MCF 10A (cell line): ENCODE measurements around the gene FLAD1. TPM values are rescaled to one million over a fixed set of nuclear protein-coding genes. Genes with fewer than 3 reads are reported as not detected.

Source experiments
- BruUV-seq: library from RNA; stranded (reverse); fragments of 400-500 nt; replicated peaks from 2 replicates; lab custom pipeline; 2021; lab: Mats Ljungman, UMichigan
- CTCF ChIA-PET: fragments of 300-600 bp; sonication (Branson Sonifier 250); formaldehyde crosslinking; extraction: SDS; loops from one replicate; lab custom pipeline; 2021; ENCODE audit warnings: antibody characterized with exemption, inconsistent platforms; lab: Yijun Ruan, JAX
- POLR2A ChIA-PET: fragments of 300-600, 350-650 bp; sonication (Branson Sonifier 250); formaldehyde crosslinking; extraction: SDS; loops from one replicate; lab custom pipeline; 2020; ENCODE audit warnings: antibody characterized with exemption, inconsistent platforms; lab: Yijun Ruan, JAX
- DNase-seq: peaks from one replicate; pipeline ENCODE4 v3.0.0-alpha.2; 2018; ENCODE audit not compliant: unreplicated experiment
- H3K27ac Mint-ChIP-seq: one replicate; pipeline ENCODE4 v1.8.0; 2022; ENCODE audit warnings: mild to moderate bottlenecking, low read depth, mixed read lengths; ENCODE audit not compliant: unreplicated experiment
- H3K27me3 Mint-ChIP-seq: one replicate; pipeline ENCODE4 v1.8.0; 2022; ENCODE audit warnings: mixed read lengths; ENCODE audit not compliant: insufficient read depth, unreplicated experiment
- H3K36me3 Mint-ChIP-seq: one replicate; pipeline ENCODE4 v1.8.0; 2022; ENCODE audit warnings: mild to moderate bottlenecking, moderate library complexity, mixed read lengths; ENCODE audit not compliant: insufficient read depth, unreplicated experiment
- H3K4me1 Mint-ChIP-seq: one replicate; pipeline ENCODE4 v1.8.0; 2022; ENCODE audit warnings: mixed read lengths; ENCODE audit not compliant: insufficient read depth, unreplicated experiment
- H3K4me3 Mint-ChIP-seq: one replicate; pipeline ENCODE4 v1.8.0; 2022; ENCODE audit warnings: mild to moderate bottlenecking, moderate library complexity, mixed read lengths; ENCODE audit not compliant: unreplicated experiment
- H3K9me3 Mint-ChIP-seq: one replicate; pipeline ENCODE4 v1.8.0; 2022; ENCODE audit warnings: mixed read lengths; ENCODE audit not compliant: unreplicated experiment
- intact Hi-C: fragments of 100-400 bp; cut with micrococcal nuclease; formaldehyde crosslinking; loops from 2 replicates; pipeline ENCODE4 v1.14.1; 2022
- total RNA-seq: library from RNA; stranded (reverse); gene quantifications from 2 replicates; pipeline ENCODE4 v1.2.3, GENCODE V29; 2022
- TF ChIP-seq, protein P1 (sequence below): fragments of 200-600 bp; IDR thresholded peaks from one replicate; pipeline ENCODE4 v1.8.0; 2022; ENCODE audit warnings: antibody characterized with exemption, mild to moderate bottlenecking; ENCODE audit not compliant: unreplicated experiment

Gene FLAD1
- total RNA-seq, 1 experiment from 2014 or later: 91.1 TPM

DNA sequence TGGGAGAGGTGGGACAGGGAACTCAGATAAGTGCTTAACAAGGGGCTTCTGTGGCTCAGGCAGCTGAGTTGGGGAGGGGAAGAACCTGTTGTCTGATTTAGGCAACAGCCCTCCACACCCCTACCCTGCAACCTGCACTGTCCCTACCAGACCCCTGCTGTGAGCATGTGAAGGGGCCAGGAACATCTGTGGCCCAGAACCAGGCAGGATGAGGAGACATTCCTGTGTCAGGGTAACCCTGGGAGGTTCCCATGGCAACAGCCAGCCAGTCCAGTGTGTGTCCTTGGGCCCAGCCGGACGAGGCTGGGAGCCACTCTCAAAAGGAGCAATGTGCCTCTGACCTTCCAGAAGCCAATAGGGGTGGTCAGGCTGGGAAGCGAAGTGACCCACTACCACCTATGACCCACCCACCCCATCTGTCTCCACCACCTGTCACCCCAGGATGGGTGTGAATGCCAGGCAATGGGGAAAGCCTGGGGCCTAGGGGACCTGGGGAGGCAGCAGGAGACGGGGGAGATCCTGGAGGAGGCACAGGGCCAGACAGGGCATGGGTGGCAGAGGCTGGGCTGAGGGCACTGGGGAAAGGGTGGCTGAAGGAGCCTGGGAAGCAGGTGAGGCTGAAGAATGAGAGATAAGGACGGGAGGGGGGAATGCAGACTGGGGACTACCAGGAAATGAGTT, 41.7 kb upstream of the FLAD1 start:
- TF ChIP-seq, protein P1, sequence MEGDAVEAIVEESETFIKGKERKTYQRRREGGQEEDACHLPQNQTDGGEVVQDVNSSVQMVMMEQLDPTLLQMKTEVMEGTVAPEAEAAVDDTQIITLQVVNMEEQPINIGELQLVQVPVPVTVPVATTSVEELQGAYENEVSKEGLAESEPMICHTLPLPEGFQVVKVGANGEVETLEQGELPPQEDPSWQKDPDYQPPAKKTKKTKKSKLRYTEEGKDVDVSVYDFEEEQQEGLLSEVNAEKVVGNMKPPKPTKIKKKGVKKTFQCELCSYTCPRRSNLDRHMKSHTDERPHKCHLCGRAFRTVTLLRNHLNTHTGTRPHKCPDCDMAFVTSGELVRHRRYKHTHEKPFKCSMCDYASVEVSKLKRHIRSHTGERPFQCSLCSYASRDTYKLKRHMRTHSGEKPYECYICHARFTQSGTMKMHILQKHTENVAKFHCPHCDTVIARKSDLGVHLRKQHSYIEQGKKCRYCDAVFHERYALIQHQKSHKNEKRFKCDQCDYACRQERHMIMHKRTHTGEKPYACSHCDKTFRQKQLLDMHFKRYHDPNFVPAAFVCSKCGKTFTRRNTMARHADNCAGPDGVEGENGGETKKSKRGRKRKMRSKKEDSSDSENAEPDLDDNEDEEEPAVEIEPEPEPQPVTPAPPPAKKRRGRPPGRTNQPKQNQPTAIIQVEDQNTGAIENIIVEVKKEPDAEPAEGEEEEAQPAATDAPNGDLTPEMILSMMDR: no peak
- Mint-ChIP-seq H3K4me3 (no peak overlapping the region), H3K27me3 (no peaks in the 10 kb centered on the region), H3K9me3 (no peaks in the 10 kb centered on the region), H3K27ac (peak overlapping the region; percentile 46), H3K4me1 (peaks cover 29% of the 10 kb centered on the region), H3K36me3 (peaks cover 9% of the 10 kb centered on the region)
- BruUV-seq: no TSS peak
- intact Hi-C loops: no loop called here
- POLR2A ChIA-PET: interaction anchor here (0.8 to 6.3 kb wide), 2 partner anchors 30 to 120 kb away, joined by 3 to 146 read pairs; partner anchors contain the start of genes CKS1B and SHC1
- no peak for DNase-seq
- CTCF ChIA-PET: interaction anchor here (1.1 to 5.7 kb wide), 5 partner anchors 9 to 144 kb away, joined by 4 to 45 read pairs (median 5); partner anchors contain the start of genes PBXIP1 and PYGO2

DNA sequence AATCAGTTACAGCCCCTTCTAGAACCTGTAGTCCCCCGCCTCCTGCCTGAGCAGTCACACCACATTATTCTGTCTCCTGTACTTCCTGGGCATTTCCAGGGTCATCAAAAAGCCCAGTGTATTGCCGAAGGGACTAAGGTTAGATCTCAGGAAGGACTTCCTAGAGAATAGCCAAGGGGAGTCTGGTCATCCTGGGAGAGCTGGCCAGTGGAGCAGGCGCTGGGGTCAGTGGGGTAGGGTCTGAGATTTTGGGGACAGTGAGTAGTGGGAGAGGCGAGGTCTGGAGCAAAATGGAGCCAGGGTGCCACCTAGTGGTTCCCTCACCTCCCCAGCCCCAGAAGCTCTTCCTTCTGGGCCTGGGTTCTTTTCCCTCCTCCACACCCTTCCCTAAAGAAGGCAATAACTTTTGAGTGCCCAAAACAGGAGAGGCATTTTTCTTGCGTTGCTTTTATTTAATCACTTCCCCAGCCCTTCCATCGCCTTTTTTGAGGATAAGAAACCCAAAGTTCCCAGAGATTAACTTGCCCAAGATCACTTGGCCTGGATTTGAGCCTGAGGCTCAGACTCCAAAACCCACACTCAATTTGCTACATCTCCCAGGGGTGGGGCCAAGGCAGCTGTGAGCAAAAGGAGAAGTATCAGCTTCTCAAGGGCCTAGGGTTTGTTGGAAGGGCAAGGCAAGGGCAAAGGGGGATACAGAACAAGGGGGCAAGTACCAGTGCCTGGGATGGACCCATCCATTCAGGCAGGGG, 39.3 kb upstream of the FLAD1 start:
- ChIA-PET POLR2A (interaction anchor here (0.5 to 1.9 kb wide), 16 partner anchors 8 to 407 kb away, joined by 3 to 7 read pairs (median 3); no protein-coding TSS in a partner anchor), CTCF (interaction anchor here (0.6 to 2.2 kb wide), 28 partner anchors 23 to 925 kb away, joined by 3 to 14 read pairs (median 5); partner anchors contain the start of gene MTX1)
- peak; percentile 66 for DNase-seq
- intact Hi-C loops: no loop called here
- Mint-ChIP-seq H3K4me3 (no peak overlapping the region), H3K9me3 (no peaks in the 10 kb centered on the region), H3K27ac (no peak overlapping the region), H3K4me1 (peaks cover 12% of the 10 kb centered on the region), H3K36me3 (peaks cover 12% of the 10 kb centered on the region), H3K27me3 (no peaks in the 10 kb centered on the region)
- TF ChIP-seq, protein P1: peak; percentile 91
- no TSS peak for BruUV-seq

DNA sequence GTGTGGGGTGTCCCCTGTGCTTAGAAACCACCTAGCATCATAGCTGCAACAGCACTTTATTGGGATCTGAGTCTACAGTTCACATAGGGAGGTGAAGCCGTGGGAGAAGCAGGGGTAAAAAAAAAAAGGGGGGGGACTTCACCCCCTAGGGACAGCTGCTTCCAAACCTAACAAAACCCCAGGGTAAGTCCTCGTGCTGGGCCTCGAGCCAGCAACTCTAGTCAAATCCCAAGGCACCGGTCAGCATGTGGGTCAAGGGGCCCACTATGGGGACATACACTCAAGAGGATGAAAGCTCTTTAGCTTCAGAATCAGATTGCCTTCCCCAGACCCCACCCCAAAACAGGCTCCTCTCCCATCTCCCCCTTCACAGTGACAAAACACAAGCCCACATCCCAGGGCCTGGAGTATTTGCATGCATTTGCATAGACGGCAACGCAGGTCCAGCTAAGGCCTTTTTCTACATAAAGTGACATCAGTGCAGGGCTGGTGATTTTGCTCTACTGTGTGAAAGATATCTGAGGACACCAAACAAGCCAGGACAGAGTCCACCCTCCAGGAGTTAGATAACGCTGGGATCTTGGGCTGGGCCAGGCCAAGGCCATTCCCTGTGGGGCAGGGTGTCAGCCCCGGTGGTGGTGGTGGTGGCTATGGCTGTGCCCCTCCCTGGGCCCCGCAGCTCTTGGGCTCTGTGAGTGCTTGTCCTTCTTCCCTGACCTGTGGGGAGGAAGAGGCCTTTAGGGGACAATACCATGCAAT, 38.6 kb upstream of the FLAD1 start:
- no peaks in the 10 kb centered on the region for H3K27me3 Mint-ChIP-seq
- peaks cover 7% of the 10 kb centered on the region for H3K4me1 Mint-ChIP-seq
- ChIA-PET CTCF (interaction anchor here (0.6 to 2.2 kb wide), 30 partner anchors 9 to 926 kb away, joined by 3 to 14 read pairs (median 5); partner anchors contain the start of gene MTX1), POLR2A (interaction anchor here (0.5 to 1.9 kb wide), 10 partner anchors 9 to 407 kb away, joined by 3 to 7 read pairs (median 3); partner anchors contain the start of gene SHC1)
- TF ChIP-seq, protein P1: no peak
- H3K9me3 Mint-ChIP-seq: no peaks in the 10 kb centered on the region
- no peak for DNase-seq
- intact Hi-C loops: no loop called here
- no peak overlapping the region for H3K4me3 Mint-ChIP-seq
- TSS peak; percentile 49 for BruUV-seq
- no peak overlapping the region for H3K27ac Mint-ChIP-seq
- peaks cover 12% of the 10 kb centered on the region for H3K36me3 Mint-ChIP-seq
